Spinal cord (tissue), 10 donors: Measurements from ENCODE around the gene SYNE1. TPM values are rescaled to one million over a fixed set of nuclear protein-coding genes. Genes with fewer than 3 reads are reported as not detected.
"Not testable (repeated sequence)": the region's sequence is repeated elsewhere in the genome, so short reads cannot be mapped to it uniquely, and the experiment has no call there.

Experiments used
- DNase-seq, 6 donors: peaks; one replicate each; pipeline versions ENCODE4 v3.0.0 to v3.0.0-alpha.2; 2013 to 2015; ENCODE audit warnings: low spot score in 6 of 6, low read depth in 4 of 6
- H3K27ac ChIP-seq: one replicate; pipeline ENCODE4 v1.5.1; 2013; ENCODE audit warnings: low read depth, low read length, control low read depth
- H3K27me3 ChIP-seq: one replicate; pipeline ENCODE4 v1.6.1; 2013; ENCODE audit warnings: low read length; ENCODE audit not compliant: control insufficient read depth, insufficient read depth
- H3K36me3 ChIP-seq: one replicate; pipeline ENCODE4 v1.6.1; 2013; ENCODE audit warnings: low read length; ENCODE audit not compliant: control insufficient read depth, insufficient read depth
- H3K4me1 ChIP-seq: one replicate; pipeline ENCODE4 v1.6.1; 2013; ENCODE audit warnings: low read length; ENCODE audit not compliant: control insufficient read depth, insufficient read depth
- H3K4me3 ChIP-seq: one replicate; pipeline ENCODE4 v1.5.1; 2013; ENCODE audit warnings: low read depth, low read length, control low read depth
- H3K9me3 ChIP-seq: one replicate; pipeline ENCODE4 v1.6.1; 2013; ENCODE audit warnings: low read length; ENCODE audit not compliant: control insufficient read depth, insufficient read depth
- WGBS: methylation state at CpG from one replicate; pipeline ENCODE4 v1.1.5; 2013; ENCODE audit warnings: missing lambda C conversion rate; ENCODE audit not compliant: insufficient coverage; 5-methylcytosine and 5-hydroxymethylcytosine counted together
- polyA plus RNA-seq, 2 donors: library from polyadenylated mRNA; unstranded; fragments of 120-200 nt; gene quantifications; one replicate each; pipeline ENCODE4 v1.2.1, GENCODE V29; 2013; ENCODE audit not compliant: insufficient read length in 2 of 2
- total RNA-seq, 2 donors: library from RNA; depleted of rRNA in 1 of 2; stranded (reverse); fragments of 120-200 nt in 1 of 2; fragments of >200 nt in 1 of 2; gene quantifications; one replicate each; pipeline versions ENCODE4 v1.2.3 to v1.2.4, GENCODE V29; 2013 to 2014
- donor health status: healthy.

Gene SYNE1
- total and polyA plus RNA-seq, 4 donors, result 71.5 to 201 (median 105) TPM

- no CpG with 5 or more reads among the region's 2 CpGs for WGBS
- DNase-seq, result no peak
- H3K4me3 ChIP-seq, result no peak overlapping the region
Measured at GRCh38 chr6:152632121-152632782, 4.9 kb downstream of the SYNE1 start.

GRCh38 chr6:152631376-152631775 is 5.8 kb downstream of the SYNE1 start:
- 97% methylated on average over 3 of the region's 3 CpGs for WGBS
- Histone ChIP-seq H3K36me3 (peaks cover 3% of the 10 kb centered on the region), H3K27ac (no peak overlapping the region), H3K27me3 (no peaks in the 10 kb centered on the region), H3K4me3 (no peak overlapping the region), H3K4me1 (peaks cover 8% of the 10 kb centered on the region), H3K9me3 (no peaks in the 10 kb centered on the region)
- DNase-seq, result no peak

More at GRCh38 chr6:152632121-152632782, 4.9 kb downstream of the SYNE1 start:
- H3K27me3 ChIP-seq, result peaks cover 2% of the 10 kb centered on the region
- no peaks in the 10 kb centered on the region for H3K9me3 ChIP-seq
- no peak overlapping the region for H3K27ac ChIP-seq
- peaks cover 3% of the 10 kb centered on the region for H3K36me3 ChIP-seq
- H3K4me1 ChIP-seq, result peaks cover 12% of the 10 kb centered on the region

- Histone ChIP-seq H3K4me1 (peaks cover 2% of the 10 kb centered on the region), H3K27me3 (no peaks in the 10 kb centered on the region), H3K9me3 (no peaks in the 10 kb centered on the region), H3K36me3 (peaks cover 3% of the 10 kb centered on the region), H3K27ac (no peak overlapping the region), H3K4me3 (no peak overlapping the region)
- DNase-seq, result no peak
- WGBS, result no CpG with 5 or more reads among the region's 1 CpG
Measured at GRCh38 chr6:152630832-152631231, 6.3 kb downstream of the SYNE1 start.

- Histone ChIP-seq H3K4me3 (no peak overlapping the region), H3K27ac (no peak overlapping the region), H3K27me3 (no peaks in the 10 kb centered on the region), H3K4me1 (no peaks in the 10 kb centered on the region), H3K36me3 (peaks cover 3% of the 10 kb centered on the region), H3K9me3 (no peaks in the 10 kb centered on the region)
- DNase-seq, result no peak
- WGBS, result no CpG with 5 or more reads among the region's 2 CpGs
Measured at GRCh38 chr6:152625213-152625612, 11.9 kb downstream of the SYNE1 start.

- not testable (repeated sequence) for H3K27me3 ChIP-seq, H3K27ac ChIP-seq, H3K36me3 ChIP-seq, H3K4me3 ChIP-seq, H3K4me1 ChIP-seq, DNase-seq, H3K9me3 ChIP-seq
- 80% methylated on average over 1 of the region's 3 CpGs for WGBS
Measured at GRCh38 chr6:152614776-152615175, 22.4 kb downstream of the SYNE1 start.

GRCh38 chr6:152609125-152609670 is 28.0 kb downstream of the SYNE1 start:
- Histone ChIP-seq H3K4me3 (no peak overlapping the region), H3K27me3 (no peaks in the 10 kb centered on the region), H3K4me1 (no peaks in the 10 kb centered on the region), H3K9me3 (no peaks in the 10 kb centered on the region), H3K36me3 (no peaks in the 10 kb centered on the region), H3K27ac (no peak overlapping the region)
- DNase-seq, result no peak
- WGBS, result 88% methylated on average over 9 of the region's 10 CpGs

- Histone ChIP-seq H3K27ac (no peak overlapping the region), H3K4me1 (no peaks in the 10 kb centered on the region), H3K27me3 (no peaks in the 10 kb centered on the region), H3K36me3 (no peaks in the 10 kb centered on the region), H3K9me3 (no peaks in the 10 kb centered on the region), H3K4me3 (no peak overlapping the region)
- peak in 1 of 6 donors; percentile 25 for DNase-seq
- 72% methylated on average over 2 of the region's 2 CpGs for WGBS
Measured at GRCh38 chr6:152605941-152606340, 31.2 kb downstream of the SYNE1 start.

GRCh38 chr6:152605342-152605741 is 31.8 kb downstream of the SYNE1 start:
- Histone ChIP-seq H3K36me3 (no peaks in the 10 kb centered on the region), H3K27me3 (no peaks in the 10 kb centered on the region), H3K4me3 (no peak overlapping the region), H3K4me1 (no peaks in the 10 kb centered on the region), H3K27ac (no peak overlapping the region), H3K9me3 (no peaks in the 10 kb centered on the region)
- no CpG with 5 or more reads among the region's 1 CpG for WGBS
- no peak for DNase-seq

GRCh38 chr6:152603911-152604310 is 33.3 kb downstream of the SYNE1 start:
- H3K4me3 ChIP-seq, result no peak overlapping the region
- H3K4me1 ChIP-seq, result no peaks in the 10 kb centered on the region
- no peak overlapping the region for H3K27ac ChIP-seq
- no peaks in the 10 kb centered on the region for H3K9me3 ChIP-seq
- DNase-seq, result no peak
- H3K27me3 ChIP-seq, result no peaks in the 10 kb centered on the region
- no peaks in the 10 kb centered on the region for H3K36me3 ChIP-seq

GRCh38 chr6:152600022-152600421 is 37.1 kb downstream of the SYNE1 start:
- Histone ChIP-seq H3K36me3 (no peaks in the 10 kb centered on the region), H3K4me3 (no peak overlapping the region), H3K27me3 (no peaks in the 10 kb centered on the region), H3K27ac (no peak overlapping the region), H3K4me1 (no peaks in the 10 kb centered on the region), H3K9me3 (no peaks in the 10 kb centered on the region)
- no peak for DNase-seq
- 97% methylated on average over 5 of the region's 5 CpGs for WGBS
